Femur (tissue), 1 donor: Measurements from ENCODE around the gene BOD1.
A peak's percentile ranks its signal among the peaks of the same experiment; 100 is the strongest.

ENCODE experiments used
- DNase-seq: peaks from one replicate; pipeline ENCODE4 v3.0.0-alpha.2; 2017

Gene BOD1

GRCh38 chr5:173573126-173573960 is 43.1 kb downstream of the BOD1 start:
- peak; percentile 85 for DNase-seq

- peak; percentile 37 for DNase-seq
These were observed 43.9 kb downstream of the BOD1 start for GRCh38 chr5:173572431-173573125.

DNA sequence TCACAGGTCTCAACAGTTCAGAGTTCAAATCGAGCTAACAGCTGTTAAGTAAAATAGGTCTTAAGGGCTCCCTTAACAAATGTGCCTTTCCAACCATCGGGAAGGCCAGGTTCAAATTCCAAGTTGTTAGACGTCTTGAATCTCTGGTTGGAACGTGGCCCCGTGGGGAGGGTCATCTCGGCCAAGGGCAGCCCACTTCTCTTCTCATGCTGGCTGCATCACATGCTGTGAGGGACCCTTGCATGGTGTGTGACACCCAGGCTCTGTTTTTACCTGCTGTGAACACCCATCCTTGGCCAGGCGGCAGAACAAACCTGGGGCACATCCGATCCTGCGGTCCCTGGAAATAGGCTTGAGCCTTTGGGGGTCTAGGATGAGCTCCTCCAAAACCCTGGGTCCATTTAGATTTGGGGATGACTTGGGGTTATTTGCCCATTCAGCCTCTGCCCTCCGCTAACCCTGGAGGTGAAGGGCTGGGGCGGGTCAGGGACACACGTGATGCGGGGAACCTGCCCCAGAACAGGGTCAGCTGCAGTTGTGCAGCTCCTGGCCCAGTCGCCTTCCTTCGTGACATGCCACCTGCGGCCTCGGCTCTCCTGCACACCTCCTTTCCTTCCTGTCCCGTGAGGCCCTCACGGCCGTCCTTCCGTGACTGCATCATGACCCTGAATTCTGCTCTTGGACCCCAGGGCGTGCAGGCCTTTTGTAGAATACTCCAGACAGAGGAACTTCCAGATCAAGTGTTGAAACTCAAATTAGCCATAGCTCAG is 45.9 kb downstream of the BOD1 start:
- no peak for DNase-seq

DNA sequence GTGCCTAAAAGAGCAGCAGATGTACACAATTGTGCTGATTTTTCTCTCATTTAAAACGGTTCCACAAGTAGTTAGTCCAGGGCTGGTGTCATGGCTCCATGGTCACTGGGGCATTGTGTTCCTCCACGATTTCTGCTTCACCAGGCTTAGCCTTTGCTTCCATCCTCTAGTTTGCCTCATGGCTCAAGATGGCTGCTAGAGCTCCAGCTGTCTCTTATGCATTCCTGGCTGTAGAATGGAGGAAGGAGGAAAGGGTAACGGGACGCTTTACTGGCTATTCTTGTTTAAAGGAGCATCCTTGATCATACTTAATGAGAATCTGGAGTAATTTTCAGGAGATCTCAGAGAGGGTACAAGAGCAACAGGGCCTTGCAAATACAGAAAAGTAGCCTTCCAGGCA is 47.7 kb downstream of the BOD1 start:
- no peak for DNase-seq

GRCh38 chr5:173568128-173568527 is 48.3 kb downstream of the BOD1 start:
- no peak for DNase-seq

DNA sequence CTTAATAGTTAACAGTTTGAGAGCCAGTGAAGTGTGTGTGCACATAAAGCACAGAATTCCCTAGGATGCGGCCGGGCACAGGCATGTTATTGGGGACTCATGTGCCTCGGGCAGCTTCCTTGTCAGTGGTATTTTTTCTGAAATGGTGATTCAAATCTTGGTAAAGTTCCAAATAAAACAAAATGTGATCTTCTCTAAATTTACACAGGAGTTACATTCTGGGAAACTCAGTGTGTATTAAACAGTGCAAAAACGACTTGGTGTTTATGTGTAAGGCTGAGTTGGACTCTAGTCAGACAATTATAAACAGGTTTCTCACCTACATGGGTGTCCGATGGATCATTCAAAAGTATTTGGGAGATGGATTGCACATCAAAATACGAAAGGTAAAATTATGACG is 48.9 kb downstream of the BOD1 start:
- DNase-seq = no peak

- DNase-seq = no peak
These were observed 50.9 kb downstream of the BOD1 start for GRCh38 chr5:173565491-173566072.

DNA sequence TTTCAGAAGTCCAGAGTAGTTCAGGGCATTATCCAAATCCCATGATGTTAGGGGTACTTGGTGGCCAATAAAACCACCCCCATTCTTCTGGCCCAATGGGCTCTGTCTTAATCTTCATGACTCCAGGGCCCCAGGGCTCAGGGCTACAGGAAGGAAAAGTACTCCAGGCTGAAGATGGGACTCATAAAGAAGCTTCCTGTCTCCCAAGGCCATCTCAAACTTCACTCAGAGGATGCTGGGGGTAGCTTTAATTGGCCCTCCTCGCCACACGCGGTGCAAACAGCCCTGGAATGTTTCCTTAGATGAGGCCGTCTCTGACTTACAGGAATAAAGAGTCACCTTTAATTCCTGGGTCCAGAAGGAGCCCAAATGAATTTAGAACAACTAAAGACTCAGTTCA is 52.3 kb downstream of the BOD1 start:
- no peak for DNase-seq

DNA sequence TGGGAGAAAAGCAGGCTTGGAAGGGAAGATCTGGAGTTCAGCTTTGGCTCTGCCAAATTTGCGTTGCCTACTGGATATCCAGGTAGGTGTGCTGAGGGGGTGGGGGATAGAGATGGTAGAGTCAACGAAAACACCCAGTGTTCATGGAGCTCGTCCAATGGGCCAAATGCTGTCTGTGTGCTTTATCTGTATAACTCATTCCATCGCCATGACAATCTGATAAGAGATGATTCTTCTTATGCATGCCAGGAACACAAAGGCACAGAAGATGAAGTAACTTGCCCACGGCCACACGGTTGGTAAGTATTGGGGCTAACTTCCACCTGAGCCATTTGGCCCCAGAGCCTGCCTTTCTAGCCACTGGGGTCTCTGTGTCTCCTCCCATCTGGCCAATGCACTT is 53.2 kb downstream of the BOD1 start:
- no peak for DNase-seq

DNA sequence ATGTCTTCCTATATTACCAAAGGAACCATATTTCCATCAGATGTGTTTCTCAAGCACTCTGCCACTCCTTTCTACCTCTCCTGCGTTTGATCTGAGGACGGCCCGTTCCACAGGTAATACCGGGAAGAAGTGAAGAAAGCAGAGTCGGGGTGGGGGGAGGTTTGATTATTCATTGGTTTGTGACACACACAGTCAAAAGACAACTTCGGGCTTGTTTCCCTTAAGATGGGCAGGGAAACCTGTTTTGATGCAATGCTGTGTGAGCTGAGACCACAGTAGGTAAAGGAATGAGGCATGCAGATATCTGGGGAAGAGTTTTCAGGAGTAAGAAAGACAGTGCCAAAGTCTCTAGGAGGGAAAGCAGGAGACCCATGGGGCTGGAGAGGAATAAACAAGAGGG is 54.0 kb downstream of the BOD1 start:
- DNase-seq = no peak
